WI38 (cell line): ENCODE data around the gene ECE1.

Experiments
- H3K4me3 ChIP-seq: 2 replicates; pipeline ENCODE4 v1.5.1; 2011; ENCODE audit warnings: low read depth, mild to moderate bottlenecking, control low read depth, low read length
- CTCF ChIP-seq: IDR thresholded peaks from 2 replicates; pipeline ENCODE4 v1.5.1; 2012; ENCODE audit warnings: low read depth, mild to moderate bottlenecking, control low read depth, low read length

Gene ECE1

DNA sequence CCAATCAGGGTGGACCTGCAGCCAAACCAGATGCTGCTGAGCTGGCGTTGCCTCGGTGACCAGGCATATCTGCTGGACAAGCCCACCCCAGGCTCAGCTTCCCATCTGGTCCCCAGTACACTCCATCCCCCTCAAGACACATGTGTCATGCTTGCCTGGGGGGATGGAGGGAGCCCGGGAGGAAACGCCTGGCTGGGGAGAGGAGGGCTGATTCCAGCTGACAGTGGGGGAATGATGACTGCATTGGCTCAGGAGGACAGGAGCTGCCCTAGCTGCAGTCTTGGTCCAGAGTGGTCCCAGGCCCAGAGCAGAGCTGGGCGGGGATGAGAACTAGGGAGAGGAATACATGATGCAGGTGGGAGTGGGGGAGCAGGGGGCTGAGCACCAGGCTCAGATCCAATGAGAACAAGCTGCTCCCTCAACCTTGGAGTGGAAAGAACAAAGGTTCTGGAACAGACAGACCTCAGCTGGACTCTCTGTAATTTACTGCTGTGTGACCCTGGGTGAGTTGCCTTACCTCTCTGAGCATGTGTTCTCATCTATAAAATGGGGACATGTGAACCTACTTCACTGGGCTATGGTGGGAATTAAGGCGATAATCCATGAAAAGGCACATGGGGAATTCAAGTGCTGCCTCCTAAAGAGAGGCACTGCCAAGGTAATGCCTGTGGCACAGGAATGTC, 23.1 kb upstream of the ECE1 start:
- no peak for TF ChIP-seq CTCF
- H3K4me3 ChIP-seq, result no peak overlapping the region

DNA sequence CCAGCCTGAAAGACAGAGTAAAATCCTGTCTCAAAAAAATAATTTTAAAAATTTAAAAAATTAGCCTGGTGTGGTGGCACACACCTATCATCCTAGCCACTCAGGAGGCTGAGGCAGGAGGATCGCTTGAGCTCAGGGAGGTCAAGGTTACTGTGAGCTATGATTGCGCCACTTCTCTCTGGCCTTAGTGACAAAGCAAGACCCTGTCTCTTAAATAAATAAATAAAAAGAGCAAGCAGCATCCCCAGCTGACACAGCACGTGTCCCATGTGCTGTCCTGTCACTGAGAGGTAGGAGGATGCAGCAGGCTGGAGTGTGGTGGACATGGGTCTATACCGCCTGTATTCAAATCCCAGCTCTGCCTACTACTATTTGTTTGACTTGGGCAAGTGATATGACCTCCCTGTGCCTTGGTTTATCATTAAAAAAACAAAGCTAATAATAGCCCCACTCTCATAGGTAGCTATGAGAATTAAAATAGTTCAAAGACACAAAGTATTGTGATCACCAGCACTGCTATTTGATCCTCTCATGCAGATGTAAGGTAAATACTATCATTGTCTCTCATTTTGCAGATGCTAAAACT, 22.2 kb upstream of the ECE1 start:
- no peak for TF ChIP-seq CTCF

GRCh38 chr1:21311016-21311415, 20.8 kb upstream of the ECE1 start:
- H3K4me3 ChIP-seq, result no peak overlapping the region
- TF ChIP-seq CTCF, result no peak

More for the DNA sequence above, 22.2 kb upstream of the ECE1 start:
- no peak overlapping the region for H3K4me3 ChIP-seq

- TF ChIP-seq CTCF, result no peak
- no peak overlapping the region for H3K4me3 ChIP-seq
These were observed 18.8 kb upstream of the ECE1 start for GRCh38 chr1:21308847-21309652.

GRCh38 chr1:21308330-21308729, 18.1 kb upstream of the ECE1 start:
- H3K4me3 ChIP-seq, result no peak overlapping the region
- no peak for TF ChIP-seq CTCF

DNA sequence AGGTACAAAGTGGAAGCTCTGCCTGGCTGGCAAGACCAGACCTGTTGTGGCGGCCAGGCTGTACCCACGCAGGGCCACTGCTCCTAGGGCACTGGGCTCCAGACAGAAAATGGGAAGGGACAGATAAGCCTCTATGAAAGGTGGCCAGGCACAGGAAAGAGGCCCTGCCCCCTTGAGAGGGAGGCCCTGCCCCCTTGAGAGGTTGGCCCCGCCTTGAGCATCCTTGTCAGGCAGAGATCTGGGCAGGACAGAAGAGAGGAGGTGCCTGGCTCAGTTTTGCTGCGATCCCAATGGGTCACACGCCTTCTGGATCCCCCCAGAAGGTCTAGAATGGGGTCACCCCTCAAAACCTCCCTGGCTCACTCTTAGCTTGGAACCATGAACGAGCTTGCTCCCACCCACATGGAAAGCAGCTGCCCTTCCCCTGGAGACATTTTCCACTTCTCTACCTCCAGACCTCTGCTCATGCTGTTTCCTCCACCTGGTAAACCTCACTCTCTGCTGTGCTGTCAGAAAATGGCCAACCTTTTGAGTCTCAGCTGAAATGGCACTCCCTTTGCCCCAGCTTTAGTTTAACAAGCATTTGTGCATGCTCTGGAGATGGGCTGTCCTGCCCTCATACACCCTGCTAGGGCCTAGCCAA, 17.5 kb upstream of the ECE1 start:
- no peak overlapping the region for H3K4me3 ChIP-seq
- no peak for TF ChIP-seq CTCF

- no peak overlapping the region for H3K4me3 ChIP-seq
- TF ChIP-seq CTCF, result no peak
These were observed 16.9 kb upstream of the ECE1 start for GRCh38 chr1:21307210-21307609.
